ENCODE measurements around the gene CCDC47. TPM values are rescaled to one million over a fixed set of nuclear protein-coding genes. Genes with fewer than 3 reads are reported as not detected.

Gene CCDC47
- total RNA-seq, 1 donor from 2014 or later = 76.2 TPM

DNA sequence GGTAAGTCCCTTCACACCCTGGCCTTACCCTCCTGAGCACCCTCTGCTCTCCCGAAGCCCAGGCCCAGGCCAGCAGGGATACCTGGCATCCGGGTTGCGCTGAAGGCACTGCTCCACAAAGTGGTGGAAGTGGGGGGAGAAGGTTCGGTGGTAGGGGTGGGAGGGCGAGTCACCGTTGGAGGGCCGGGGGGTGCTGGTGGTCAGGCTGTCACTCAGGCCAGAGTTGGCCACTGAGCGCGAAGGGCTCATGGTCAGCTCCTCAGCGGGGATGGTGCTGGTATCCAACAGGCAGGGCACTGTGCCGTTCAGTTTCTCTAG lies 69.2 kb downstream of the CCDC47 start:
- intact Hi-C loops (cut with DNase I) = no loop called here
- H3K9me3 ChIP-seq = no peaks in the 10 kb centered on the region
- no peak overlapping the region for H3K27ac ChIP-seq
- no peak for DNase-seq (ENCODE audit: low spot score in 2 of 2)
- H3K4me3 ChIP-seq = no peak overlapping the region
- H3K27me3 ChIP-seq = no peaks in the 10 kb centered on the region
- H3K36me3 ChIP-seq = peaks cover 24 to 58% of the 10 kb centered on the region in 2 donors
- no peak for TF ChIP-seq CTCF (IDR thresholded peaks at IDR 0.05)
- peaks cover 4 to 9% of the 10 kb centered on the region in 2 donors for H3K4me1 ChIP-seq

GRCh38 chr17:63703556-63704258 lies 69.7 kb downstream of the CCDC47 start:
- TF ChIP-seq CTCF (IDR thresholded peaks at IDR 0.05) = no peak
- Histone ChIP-seq H3K9me3 (no peaks in the 10 kb centered on the region), H3K4me3 (no peak overlapping the region), H3K36me3 (peaks cover 19 to 53% of the 10 kb centered on the region in 2 donors), H3K4me1 (peaks cover 6 to 9% of the 10 kb centered on the region in 2 donors), H3K27me3 (no peaks in the 10 kb centered on the region), H3K27ac (no peak overlapping the region)
- intact Hi-C loops (cut with DNase I) = no loop called here
- DNase-seq (ENCODE audit: low spot score in 2 of 2) = peak in 1 of 2 donors; percentile 60

DNA sequence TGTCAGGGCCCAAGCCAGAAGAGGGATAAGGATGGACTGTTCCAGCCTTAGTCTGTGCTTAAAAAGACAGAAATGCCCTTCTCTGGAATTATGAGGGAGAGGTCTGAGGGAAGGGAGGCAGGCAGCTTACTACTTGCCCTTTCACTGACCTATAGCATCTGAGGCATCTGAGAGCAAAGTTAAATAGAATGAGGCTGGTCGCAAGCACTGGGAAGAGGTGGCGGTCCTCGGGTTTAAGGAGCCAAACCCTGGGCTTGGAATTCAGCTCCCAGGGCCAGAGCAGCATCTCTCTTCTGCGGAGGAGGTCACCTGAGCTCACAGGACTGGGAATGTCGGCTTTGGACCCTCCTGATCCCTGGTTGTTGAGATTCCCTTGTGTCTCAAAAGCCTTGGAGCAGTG lies 70.4 kb downstream of the CCDC47 start:
- intact Hi-C loops (cut with DNase I) = no loop called here
- peaks cover 12 to 48% of the 10 kb centered on the region in 2 donors for H3K36me3 ChIP-seq
- H3K4me1 ChIP-seq = peaks cover 6 to 9% of the 10 kb centered on the region in 2 donors

DNA sequence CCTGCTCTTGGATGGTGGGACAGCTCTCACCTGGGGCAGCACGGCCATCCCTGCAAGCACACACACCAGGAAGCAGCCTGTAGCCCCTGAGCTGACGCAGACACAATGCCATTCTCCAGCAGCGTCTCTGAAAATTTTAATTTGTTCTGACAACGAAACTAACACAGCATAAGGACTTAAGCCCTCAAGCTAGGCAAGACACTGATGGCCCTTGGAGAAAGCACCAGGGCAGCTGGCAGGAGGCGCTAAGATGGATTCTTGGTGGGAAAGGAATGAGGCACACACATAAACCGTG lies 70.7 kb downstream of the CCDC47 start:
- intact Hi-C loops (cut with DNase I) = no loop called here
- Histone ChIP-seq H3K36me3 (peaks cover 10 to 48% of the 10 kb centered on the region in 2 donors), H3K27me3 (no peaks in the 10 kb centered on the region), H3K9me3 (no peaks in the 10 kb centered on the region), H3K27ac (no peak overlapping the region), H3K4me3 (no peak overlapping the region), H3K4me1 (peaks cover 6 to 9% of the 10 kb centered on the region in 2 donors)
- no peak for TF ChIP-seq CTCF (IDR thresholded peaks at IDR 0.05)
- peak in 1 of 2 donors; percentile 31 for DNase-seq (ENCODE audit: low spot score in 2 of 2)

More for the DNA sequence above, 70.4 kb downstream of the CCDC47 start:
- TF ChIP-seq CTCF (IDR thresholded peaks at IDR 0.05) = no peak
- no peaks in the 10 kb centered on the region for H3K27me3 ChIP-seq
- no peak overlapping the region for H3K4me3 ChIP-seq
- H3K27ac ChIP-seq = no peak overlapping the region
- DNase-seq (ENCODE audit: low spot score in 2 of 2) = peak in 1 of 2 donors; percentile 43
- no peaks in the 10 kb centered on the region for H3K9me3 ChIP-seq

- Histone ChIP-seq H3K27ac (peak overlapping the region; percentile 18 to 28), H3K4me1 (peaks cover 6 to 9% of the 10 kb centered on the region in 2 donors), H3K27me3 (no peaks in the 10 kb centered on the region), H3K9me3 (no peaks in the 10 kb centered on the region), H3K36me3 (peaks cover 10 to 43% of the 10 kb centered on the region in 2 donors), H3K4me3 (peak overlapping the region in 1 of 2 donors; percentile 73)
- DNase-seq (ENCODE audit: low spot score in 2 of 2) = peak in 1 of 2 donors; percentile 67
- TF ChIP-seq CTCF (IDR thresholded peaks at IDR 0.05) = no peak
- intact Hi-C loops (cut with DNase I) = loop anchor here (2.0 kb wide), 2 partner anchors 39 to 71 kb away; partner anchors contain the start of genes CCDC47 and STRADA
Measured at GRCh38 chr17:63701868-63702720, 71.3 kb downstream of the CCDC47 start.

All from ascending aorta (tissue), 2 donors.